Activated CD8-positive, alpha-beta T cell treated with anti-CD3 and anti-CD28 coated beads, Interleukin-2, amount 10 ng/mL, durations not matched to agents 7 days and 5 days (primary cell): ENCODE measurements around the gene MAST4. TPM values are rescaled to one million over a fixed set of nuclear protein-coding genes. Genes with fewer than 3 reads are reported as not detected.
A peak's percentile ranks its signal among the peaks of the same experiment; 100 is the strongest.

Experiments used
- ATAC-seq: fragments of 150-1000 bp; cut with Tn5 transposase; one replicate; pipeline ENCODE4 v1.10.0; 2021; ENCODE audit warnings: moderate library complexity
- CTCF ChIA-PET: fragments of 350-600 bp; sonication (Branson Sonifier 250); formaldehyde crosslinking; loops from one replicate; lab custom pipeline; 2021; ENCODE audit warnings: antibody characterized with exemption; lab: Charles Lee
- POLR2A ChIA-PET: fragments of 350-600 bp; sonication (Branson Sonifier 250); formaldehyde crosslinking; loops from one replicate; lab custom pipeline; 2021; ENCODE audit warnings: antibody characterized with exemption; lab: Charles Lee
- DNase-seq: peaks from one replicate; pipeline ENCODE4 v3.0.0-alpha.2; 2020
- H3K27ac Mint-ChIP-seq: one replicate; pipeline ENCODE4 v1.8.0; 2021; ENCODE audit warnings: mild to moderate bottlenecking, mixed read lengths
- H3K27me3 Mint-ChIP-seq: one replicate; pipeline ENCODE4 v1.8.0; 2021; ENCODE audit warnings: low read depth, mixed read lengths
- H3K36me3 Mint-ChIP-seq: one replicate; pipeline ENCODE4 v1.8.0; 2021; ENCODE audit warnings: low read depth, mixed read lengths
- H3K4me1 Mint-ChIP-seq: one replicate; pipeline ENCODE4 v1.8.0; 2021; ENCODE audit warnings: low read depth, mixed read lengths
- H3K4me3 Mint-ChIP-seq: one replicate; pipeline ENCODE4 v1.8.0; 2021; ENCODE audit warnings: mild to moderate bottlenecking, mixed read lengths
- H3K9me3 Mint-ChIP-seq: one replicate; pipeline ENCODE4 v1.8.0; 2022; ENCODE audit warnings: mixed read lengths; ENCODE audit not compliant: insufficient read depth
- total RNA-seq, 2 experiments: library from RNA; stranded (reverse); gene quantifications; one replicate each; pipeline ENCODE4 v1.2.3, GENCODE V29; 2021

Gene MAST4
- total RNA-seq, 2 experiments from 2014 or later = 5.5 to 7.1 TPM

GRCh38 chr5:67144183-67144639 lies 548.0 kb downstream of the MAST4 start:
- CTCF ChIA-PET = interaction anchor here (0.8 to 1.5 kb wide), 2 partner anchors 13 to 1108 kb away, joined by 3 read pairs; no protein-coding TSS in a partner anchor
- Mint-ChIP-seq H3K4me1 (no peaks in the 10 kb centered on the region), H3K4me3 (no peak overlapping the region), H3K27ac (no peak overlapping the region), H3K27me3 (no peaks in the 10 kb centered on the region), H3K36me3 (no peaks in the 10 kb centered on the region), H3K9me3 (no peaks in the 10 kb centered on the region)
- no peak for ATAC-seq
- POLR2A ChIA-PET = no interaction called here
- no peak for DNase-seq

DNA sequence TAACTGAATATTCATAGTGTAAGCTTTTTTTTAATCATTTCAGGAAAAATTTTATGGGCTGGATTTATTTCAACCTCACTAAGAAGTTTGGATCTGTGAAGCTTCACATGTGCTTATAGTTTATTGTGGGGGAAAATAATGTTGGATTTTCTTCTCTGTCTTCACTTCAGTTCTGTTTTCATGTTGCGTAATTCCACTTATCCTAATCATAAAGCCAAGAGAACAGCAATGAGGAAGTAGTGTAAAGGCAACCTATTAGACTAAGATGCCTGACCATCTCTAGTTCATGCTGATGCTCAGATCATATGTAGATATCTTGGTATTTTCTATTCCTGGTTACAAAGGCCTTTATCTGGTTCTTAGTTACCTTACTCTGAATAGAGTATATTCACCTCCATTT lies 550.4 kb downstream of the MAST4 start:
- no peaks in the 10 kb centered on the region for H3K9me3 Mint-ChIP-seq
- H3K27ac Mint-ChIP-seq = no peak overlapping the region
- ATAC-seq (no peak), DNase-seq (no peak)
- H3K4me3 Mint-ChIP-seq = no peak overlapping the region
- H3K36me3 Mint-ChIP-seq = peaks cover 3% of the 10 kb centered on the region
- H3K4me1 Mint-ChIP-seq = peaks cover 2% of the 10 kb centered on the region
- POLR2A ChIA-PET = no interaction called here
- H3K27me3 Mint-ChIP-seq = no peaks in the 10 kb centered on the region
- CTCF ChIA-PET = interaction anchor here (1.3 kb wide), 1 partner anchor 9 kb away, joined by 4 read pairs; no protein-coding TSS in a partner anchor

DNA sequence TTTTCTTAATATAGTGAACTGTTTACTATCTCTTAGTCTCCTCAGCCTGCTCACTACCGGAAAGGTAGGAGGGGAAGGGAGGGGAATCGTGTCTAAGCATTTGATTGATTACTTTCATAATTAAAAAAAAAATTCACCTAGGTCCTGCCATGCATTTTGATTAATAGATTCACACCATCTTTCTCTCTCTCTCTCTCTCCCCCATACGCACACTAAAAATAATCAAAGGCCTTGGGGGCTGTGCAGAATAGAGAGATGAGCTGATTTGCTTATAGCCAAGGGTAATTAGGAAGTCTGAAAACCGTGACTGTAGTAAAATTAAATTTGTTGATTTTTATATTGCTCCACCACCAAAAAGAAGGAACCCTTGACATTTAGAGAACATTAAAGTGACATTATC lies 550.8 kb downstream of the MAST4 start:
- Mint-ChIP-seq H3K36me3 (peaks cover 3% of the 10 kb centered on the region), H3K4me1 (peaks cover 2% of the 10 kb centered on the region), H3K27me3 (no peaks in the 10 kb centered on the region), H3K4me3 (no peak overlapping the region), H3K9me3 (no peaks in the 10 kb centered on the region), H3K27ac (no peak overlapping the region)
- ChIA-PET POLR2A (no interaction called here), CTCF (interaction anchor here (1.0 to 1.3 kb wide), 3 partner anchors 9 to 61 kb away, joined by 4 to 8 read pairs (median 7); no protein-coding TSS in a partner anchor)
- DNase-seq (no peak), ATAC-seq (no peak)

DNA sequence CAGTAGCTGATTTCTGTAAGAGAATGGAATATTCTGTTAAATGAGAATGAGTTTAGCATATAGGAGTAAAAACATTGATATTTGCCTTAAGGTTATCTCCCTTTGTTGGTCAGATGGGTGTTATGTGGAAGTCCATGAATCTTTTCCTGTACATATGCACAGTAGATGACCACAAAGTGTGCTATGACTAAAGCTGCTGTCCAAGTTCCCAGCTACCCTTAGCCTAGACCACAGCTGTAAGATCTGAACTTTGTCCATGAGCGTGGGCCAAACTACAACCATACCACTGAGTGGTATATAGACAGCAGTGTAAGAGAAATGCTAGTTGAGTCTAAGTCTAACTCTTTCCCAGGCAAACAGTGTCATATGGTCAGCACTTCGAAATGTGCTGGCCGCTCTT lies 551.6 kb downstream of the MAST4 start:
- Mint-ChIP-seq H3K4me1 (peaks cover 2% of the 10 kb centered on the region), H3K4me3 (no peak overlapping the region), H3K9me3 (no peaks in the 10 kb centered on the region), H3K27ac (no peak overlapping the region), H3K27me3 (no peaks in the 10 kb centered on the region), H3K36me3 (peaks cover 3% of the 10 kb centered on the region)
- POLR2A ChIA-PET = no interaction called here
- DNase-seq (no peak), ATAC-seq (no peak)
- CTCF ChIA-PET = interaction anchor here (1.0 to 1.3 kb wide), 2 partner anchors 9 to 60 kb away, joined by 7 to 8 read pairs; no protein-coding TSS in a partner anchor

GRCh38 chr5:67149057-67149950 lies 553.1 kb downstream of the MAST4 start:
- no peak overlapping the region for H3K4me3 Mint-ChIP-seq
- CTCF ChIA-PET = interaction anchor here (0.6 to 1.8 kb wide), 8 partner anchors 9 to 1064 kb away, joined by 3 to 7 read pairs (median 3); no protein-coding TSS in a partner anchor

DNA sequence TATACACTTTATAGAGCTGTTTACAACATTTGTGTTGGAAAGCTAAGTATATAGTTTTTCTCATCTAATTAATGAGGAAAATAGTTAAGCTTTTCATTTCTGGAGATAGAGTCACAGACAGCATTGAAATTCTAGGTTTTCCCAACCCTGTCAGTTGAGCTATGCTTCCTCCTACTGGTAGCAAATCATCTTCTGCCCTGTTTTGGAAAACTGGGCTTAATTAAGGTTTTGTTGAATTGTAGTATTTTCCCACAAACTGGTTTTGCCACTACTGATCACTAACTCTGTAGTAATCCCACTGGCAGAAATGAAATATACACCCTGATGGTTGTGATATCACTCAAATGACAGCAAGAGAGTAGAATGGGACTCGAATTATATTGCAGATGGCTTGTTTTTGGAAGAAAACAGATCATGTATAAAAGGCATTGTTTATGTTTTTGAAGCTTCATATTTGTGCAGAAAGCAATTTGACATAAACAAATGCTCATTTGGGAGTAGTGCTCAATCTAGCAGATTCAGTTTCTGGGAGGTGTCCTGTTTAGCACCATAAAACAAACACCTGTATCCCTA lies 553.8 kb downstream of the MAST4 start:
- no peak for DNase-seq
- H3K36me3 Mint-ChIP-seq = peaks cover 3% of the 10 kb centered on the region
- ChIA-PET CTCF (interaction anchor here (0.6 to 1.8 kb wide), 9 partner anchors 9 to 1063 kb away, joined by 3 to 7 read pairs (median 3); no protein-coding TSS in a partner anchor), POLR2A (no interaction called here)
- H3K27ac Mint-ChIP-seq = no peak overlapping the region
- H3K4me1 Mint-ChIP-seq = peaks cover 4% of the 10 kb centered on the region
- H3K4me3 Mint-ChIP-seq = no peak overlapping the region
- no peak for ATAC-seq
- H3K27me3 Mint-ChIP-seq = no peaks in the 10 kb centered on the region
- no peaks in the 10 kb centered on the region for H3K9me3 Mint-ChIP-seq

More at GRCh38 chr5:67149057-67149950, 553.1 kb downstream of the MAST4 start:
- Mint-ChIP-seq H3K9me3 (no peaks in the 10 kb centered on the region), H3K27me3 (no peaks in the 10 kb centered on the region), H3K36me3 (peaks cover 3% of the 10 kb centered on the region), H3K27ac (no peak overlapping the region), H3K4me1 (peaks cover 4% of the 10 kb centered on the region)
- POLR2A ChIA-PET = no interaction called here
- no peak for ATAC-seq
- no peak for DNase-seq

DNA sequence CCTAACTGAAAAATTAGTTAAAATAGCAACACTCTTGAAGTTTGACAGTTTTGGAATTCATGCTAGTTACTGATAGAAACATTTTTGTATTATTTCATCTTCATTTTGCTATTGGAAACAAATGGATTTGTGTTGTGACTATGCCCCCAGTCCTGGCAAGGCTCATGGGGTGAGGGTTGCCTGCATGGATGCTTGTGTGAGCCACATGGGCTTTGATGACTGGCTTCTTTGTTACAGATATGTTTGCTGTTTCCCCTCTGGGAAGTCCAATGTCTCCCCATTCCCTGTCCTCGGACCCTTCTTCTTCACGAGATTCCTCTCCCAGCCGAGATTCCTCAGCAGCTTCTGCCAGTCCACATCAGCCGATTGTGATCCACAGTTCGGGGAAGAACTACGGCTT lies 556.2 kb downstream of the MAST4 start:
- Mint-ChIP-seq H3K27me3 (no peaks in the 10 kb centered on the region), H3K4me1 (peaks cover 13% of the 10 kb centered on the region), H3K36me3 (peaks cover 3% of the 10 kb centered on the region), H3K4me3 (no peak overlapping the region), H3K27ac (no peak overlapping the region), H3K9me3 (no peaks in the 10 kb centered on the region)
- POLR2A ChIA-PET = no interaction called here
- DNase-seq (no peak), ATAC-seq (no peak)
- CTCF ChIA-PET = interaction anchor here (0.6 kb wide), 1 partner anchor 920 kb away, joined by 3 read pairs; no protein-coding TSS in a partner anchor

DNA sequence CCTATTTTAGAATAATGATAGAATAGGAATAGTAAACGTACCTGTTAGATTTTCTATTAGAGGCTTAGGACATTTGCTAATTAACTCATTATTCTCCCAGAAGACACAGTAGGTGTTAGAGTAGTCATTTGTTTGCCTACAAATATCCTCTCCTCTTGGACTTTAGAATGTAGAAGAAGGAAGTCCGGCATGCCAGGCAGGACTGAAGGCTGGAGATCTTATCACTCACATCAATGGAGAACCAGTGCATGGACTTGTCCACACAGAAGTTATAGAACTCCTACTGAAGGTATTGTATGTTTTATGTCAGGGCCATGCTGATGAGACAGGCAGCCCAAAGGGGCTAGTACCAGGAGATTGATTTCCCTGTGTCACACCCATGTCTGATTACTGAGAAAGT lies 557.1 kb downstream of the MAST4 start:
- DNase-seq = no peak
- POLR2A ChIA-PET = no interaction called here
- CTCF ChIA-PET = no interaction called here
- peaks cover 3% of the 10 kb centered on the region for H3K36me3 Mint-ChIP-seq
- H3K4me1 Mint-ChIP-seq = peaks cover 21% of the 10 kb centered on the region
- no peaks in the 10 kb centered on the region for H3K9me3 Mint-ChIP-seq
- no peak overlapping the region for H3K27ac Mint-ChIP-seq
- no peaks in the 10 kb centered on the region for H3K27me3 Mint-ChIP-seq
- no peak for ATAC-seq
- no peak overlapping the region for H3K4me3 Mint-ChIP-seq

- Mint-ChIP-seq H3K27ac (no peak overlapping the region), H3K27me3 (no peaks in the 10 kb centered on the region), H3K36me3 (peaks cover 3% of the 10 kb centered on the region), H3K4me1 (peaks cover 30% of the 10 kb centered on the region), H3K9me3 (no peaks in the 10 kb centered on the region), H3K4me3 (no peak overlapping the region)
- ChIA-PET CTCF (interaction anchor here (1.1 to 18.0 kb wide), 6 partner anchors 9 to 91 kb away, joined by 3 to 441 read pairs (median 14); no protein-coding TSS in a partner anchor), POLR2A (interaction anchor here (0.6 to 1.8 kb wide), 2 partner anchors 12 to 71 kb away, joined by 3 to 5 read pairs; no protein-coding TSS in a partner anchor)
- DNase-seq = no peak
- no peak for ATAC-seq
Observed at GRCh38 chr5:67154556-67155206, 558.5 kb downstream of the MAST4 start.

DNA sequence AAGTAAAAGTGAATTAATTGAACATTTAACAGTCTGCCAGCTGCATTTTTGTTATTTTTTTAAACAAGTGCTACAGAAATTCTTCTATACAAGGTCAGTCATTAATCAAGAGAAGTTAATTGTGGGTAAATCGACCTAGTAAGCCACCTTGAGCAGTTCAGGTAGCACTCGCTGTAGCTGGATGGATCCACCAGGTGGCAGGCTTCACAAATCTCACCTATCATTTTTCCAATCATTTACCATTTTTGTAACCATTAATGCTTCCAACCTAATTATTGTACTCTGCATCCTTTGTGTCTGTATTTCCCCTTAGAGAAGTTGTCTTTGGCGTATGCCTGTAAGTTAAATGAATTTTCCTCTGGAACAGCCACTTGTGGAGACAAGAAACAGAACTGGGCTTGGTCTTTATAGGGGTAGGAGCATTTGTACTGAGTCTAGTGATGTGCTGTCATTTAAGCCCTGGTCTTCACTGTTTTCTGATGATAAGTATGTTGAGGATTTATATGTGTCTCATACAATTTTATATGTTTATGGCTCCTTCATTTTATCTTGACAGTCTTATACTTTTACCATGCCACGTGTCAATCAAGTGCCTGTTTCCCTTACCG lies 560.9 kb downstream of the MAST4 start:
- CTCF ChIA-PET = interaction anchor here (0.6 to 18.0 kb wide), 22 partner anchors 9 to 851 kb away, joined by 3 to 441 read pairs (median 4); no protein-coding TSS in a partner anchor
- no peak overlapping the region for H3K4me3 Mint-ChIP-seq
- peaks cover 52% of the 10 kb centered on the region for H3K4me1 Mint-ChIP-seq
- ATAC-seq (peak; percentile 70), DNase-seq (peak; percentile 63)
- peak overlapping the region; percentile 48 for H3K27ac Mint-ChIP-seq
- peaks cover 13% of the 10 kb centered on the region for H3K36me3 Mint-ChIP-seq
- POLR2A ChIA-PET = interaction anchor here (0.6 kb wide), 1 partner anchor 154 kb away, joined by 3 read pairs; no protein-coding TSS in a partner anchor
- H3K9me3 Mint-ChIP-seq = no peaks in the 10 kb centered on the region
- no peaks in the 10 kb centered on the region for H3K27me3 Mint-ChIP-seq

- CTCF ChIA-PET = interaction anchor here (18.0 kb wide), 1 partner anchor 47 kb away, joined by 441 read pairs; no protein-coding TSS in a partner anchor
- Mint-ChIP-seq H3K9me3 (no peaks in the 10 kb centered on the region), H3K4me1 (peaks cover 79% of the 10 kb centered on the region), H3K27ac (peak overlapping the region; percentile 46), H3K27me3 (no peaks in the 10 kb centered on the region), H3K4me3 (no peak overlapping the region), H3K36me3 (peaks cover 44% of the 10 kb centered on the region)
- POLR2A ChIA-PET = no interaction called here
- DNase-seq = no peak
- no peak for ATAC-seq
Observed at GRCh38 chr5:67160272-67160671, 564.1 kb downstream of the MAST4 start.
